CD4-positive, alpha-beta T cell treated with Interleukin-12 subunit alpha and Interleukin-12 subunit beta, for 1 hour (primary cell): ENCODE results near the gene HEPH.
"Not testable (repeated sequence)": the region's sequence is repeated elsewhere in the genome, so short reads cannot be mapped to it uniquely, and the experiment has no call there.

Source experiments
- DNase-seq: peaks from one replicate; pipeline ENCODE4 v3.0.0-alpha.2; 2020

The HEPH gene

GRCh38 chrX:66163849-66164411, at the start of gene HEPH:
Gene HEPH, plus strand, starts transcription at chrX:66164247. Its CDS starts 6,324 bp downstream, at chrX:66170571.
- no peak for DNase-seq

- DNase-seq, result not testable (repeated sequence)
These were observed 45.3 kb upstream of the HEPH start for GRCh38 chrX:66118722-66119121.

- not testable (repeated sequence) for DNase-seq
These were observed 42.7 kb upstream of the HEPH start for GRCh38 chrX:66121354-66121753.

- DNase-seq, result no peak
These were observed 37.4 kb upstream of the HEPH start for GRCh38 chrX:66126662-66127061.

GRCh38 chrX:66130469-66130868, 33.6 kb upstream of the HEPH start:
- DNase-seq, result no peak

- not testable (repeated sequence) for DNase-seq
These were observed 28.8 kb upstream of the HEPH start for GRCh38 chrX:66135284-66135683.

GRCh38 chrX:66142351-66142750, 21.7 kb upstream of the HEPH start:
- no peak for DNase-seq

GRCh38 chrX:66144258-66144657, 19.8 kb upstream of the HEPH start:
- no peak for DNase-seq

- DNase-seq, result no peak
These were observed 14.5 kb upstream of the HEPH start for GRCh38 chrX:66149519-66149918.

GRCh38 chrX:66150163-66150562, 13.9 kb upstream of the HEPH start:
- no peak for DNase-seq

GRCh38 chrX:66162331-66162822, 1.7 kb upstream of the HEPH start:
- no peak for DNase-seq

GRCh38 chrX:66163447-66163846, 600 bp upstream of the HEPH start:
- no peak for DNase-seq

- no peak for DNase-seq
These were observed 423 bp downstream of the HEPH start for GRCh38 chrX:66164470-66164869.

- no peak for DNase-seq
These were observed 884 bp downstream of the HEPH start for GRCh38 chrX:66164931-66165330.

- DNase-seq, result no peak
These were observed 2.6 kb downstream of the HEPH start for GRCh38 chrX:66166671-66167070.

- no peak for DNase-seq
These were observed 3.4 kb downstream of the HEPH start for GRCh38 chrX:66167431-66167830.

- no peak for DNase-seq
These were observed 12.1 kb downstream of the HEPH start for GRCh38 chrX:66176134-66176533.

- DNase-seq, result no peak
These were observed 27.5 kb downstream of the HEPH start for GRCh38 chrX:66191563-66191962.

GRCh38 chrX:66193821-66194220, 29.8 kb downstream of the HEPH start:
- no peak for DNase-seq

- DNase-seq, result no peak
These were observed 36.1 kb downstream of the HEPH start for GRCh38 chrX:66200050-66200664.

- DNase-seq, result no peak
These were observed 37.1 kb downstream of the HEPH start for GRCh38 chrX:66200855-66201795.

GRCh38 chrX:66203114-66203513, 39.1 kb downstream of the HEPH start:
- no peak for DNase-seq

- DNase-seq, result no peak
These were observed 57.8 kb downstream of the HEPH start for GRCh38 chrX:66221856-66222255.

- DNase-seq, result no peak
These were observed 68.2 kb downstream of the HEPH start for GRCh38 chrX:66232296-66232695.
